Measurements from ENCODE around the gene CCDC148.

- TF ChIP-seq YY1 (IDR thresholded peaks at IDR 0.05; ENCODE audit: insufficient read depth, insufficient read length) (no peak), ZNF274 (IDR thresholded peaks at IDR 0.05; ENCODE audit: low read depth, low read length) (no peak), SUZ12 (IDR thresholded peaks at IDR 0.05; ENCODE audit: extremely low read depth, insufficient read depth, insufficient read length) (no peak)
Measured at GRCh38 chr2:158293722-158294121, 162.8 kb downstream of the CCDC148 start.
